Activated CD4-positive, CD25-positive, alpha-beta regulatory T cell treated with anti-CD3 and anti-CD28 coated beads, Interleukin-2, amount 50 U/mL, for 24 hours (primary cell): ENCODE measurements around the gene MCCC2.
"Not testable (repeated sequence)": the region's sequence is repeated elsewhere in the genome, so short reads cannot be mapped to it uniquely, and the experiment has no call there.

Experiments
- ATAC-seq, 2 donors: fragments of 150-1000 bp; cut with Tn5 transposase; one replicate each; pipeline ENCODE4 v1.10.0; 2021; ENCODE audit warnings: mild to moderate bottlenecking in 1 of 2, moderate library complexity in 1 of 2

The MCCC2 gene

DNA sequence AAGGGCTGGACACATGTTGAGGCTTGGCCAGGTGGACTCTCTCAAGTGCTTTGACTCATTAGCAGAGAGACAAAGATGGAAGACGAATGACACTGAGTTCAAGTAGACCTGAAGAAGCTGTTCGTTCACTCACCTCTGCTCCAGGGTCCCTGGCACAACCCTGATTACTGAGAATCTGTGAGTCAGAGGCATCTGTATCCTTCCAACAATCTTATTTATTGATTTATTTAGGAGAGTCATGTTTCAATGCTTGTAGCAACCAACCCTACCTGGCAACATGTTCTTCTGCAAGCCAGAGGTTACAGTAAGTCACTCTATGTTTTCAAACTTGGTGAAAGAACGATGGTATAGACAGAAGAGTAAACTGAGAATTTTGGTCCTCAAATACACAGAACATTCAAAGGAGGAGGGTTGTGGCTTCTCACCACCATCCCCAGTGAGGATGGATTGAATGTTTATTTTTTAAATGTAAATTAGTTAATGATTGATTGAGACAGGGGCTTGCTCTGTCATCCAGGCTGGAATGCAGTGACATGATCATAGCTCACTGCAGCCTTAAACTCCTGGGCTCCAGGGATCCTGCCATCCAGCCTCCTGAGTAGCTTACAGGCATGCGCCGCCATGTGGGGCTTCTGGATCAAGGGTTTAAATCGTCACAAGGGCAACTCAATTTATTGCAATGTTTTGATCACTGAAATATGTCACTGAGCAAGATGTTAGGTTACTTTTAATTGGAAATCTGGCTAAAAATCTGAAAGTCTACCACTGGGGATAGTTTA, 76.2 kb downstream of the MCCC2 start:
- ATAC-seq = no peak

DNA sequence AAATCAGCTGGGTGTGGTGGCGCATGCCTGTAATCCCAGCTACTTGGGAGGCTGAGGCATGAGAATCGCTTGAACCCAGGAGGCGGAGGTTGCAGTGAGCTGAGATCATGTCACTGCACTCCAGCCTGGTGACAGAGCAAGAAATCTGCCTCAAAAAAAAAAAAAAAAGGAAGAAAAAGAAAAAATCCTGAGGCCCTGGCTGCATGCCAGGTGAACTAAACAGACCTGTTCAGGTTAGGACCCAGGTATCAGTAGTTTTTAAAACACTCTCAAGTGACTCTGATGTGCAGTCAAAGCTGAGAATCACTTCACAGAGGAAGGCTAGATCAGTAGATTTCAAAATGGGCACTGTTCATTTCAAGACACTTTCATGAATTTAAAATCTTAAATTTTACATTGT, 77.5 kb downstream of the MCCC2 start:
- not testable (repeated sequence) for ATAC-seq

DNA sequence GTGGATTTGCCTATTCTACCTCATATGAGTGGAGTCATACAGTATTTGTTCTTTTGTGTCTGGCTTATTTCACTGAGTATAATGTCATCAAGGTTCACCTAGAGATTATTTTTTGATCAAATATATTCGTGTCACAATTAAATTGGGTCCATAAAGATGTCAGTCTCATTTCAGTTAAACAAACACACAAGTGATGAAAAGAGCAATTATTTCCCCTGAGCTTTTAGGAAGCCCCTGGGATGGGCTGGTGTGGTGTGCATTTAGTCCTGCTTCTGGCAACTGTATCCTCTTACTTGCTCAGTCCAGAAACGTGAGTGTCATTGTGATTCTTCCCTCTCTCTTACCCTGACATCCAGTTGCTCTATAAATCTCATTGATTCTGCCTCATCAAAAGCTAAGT, 79.2 kb downstream of the MCCC2 start:
- no peak for ATAC-seq

DNA sequence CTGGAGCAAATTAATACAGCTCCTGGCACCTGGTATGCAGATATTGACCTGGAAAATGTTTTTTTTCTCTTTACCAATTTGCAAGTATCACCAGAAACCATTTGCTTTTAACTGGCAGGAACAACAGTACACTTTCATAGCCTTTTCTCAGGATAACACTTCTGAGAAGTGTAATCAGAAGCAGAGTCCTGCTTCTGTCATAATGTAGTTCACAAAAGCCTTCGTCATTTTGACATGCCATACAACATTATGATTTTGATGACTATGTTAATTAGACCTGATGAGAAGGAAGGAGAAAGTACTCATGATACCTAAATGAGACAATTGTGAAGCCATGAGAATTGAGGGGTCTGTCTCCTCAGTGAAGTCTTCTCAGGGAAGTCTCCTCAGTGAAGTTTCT, 90.8 kb downstream of the MCCC2 start:
- ATAC-seq = no peak

DNA sequence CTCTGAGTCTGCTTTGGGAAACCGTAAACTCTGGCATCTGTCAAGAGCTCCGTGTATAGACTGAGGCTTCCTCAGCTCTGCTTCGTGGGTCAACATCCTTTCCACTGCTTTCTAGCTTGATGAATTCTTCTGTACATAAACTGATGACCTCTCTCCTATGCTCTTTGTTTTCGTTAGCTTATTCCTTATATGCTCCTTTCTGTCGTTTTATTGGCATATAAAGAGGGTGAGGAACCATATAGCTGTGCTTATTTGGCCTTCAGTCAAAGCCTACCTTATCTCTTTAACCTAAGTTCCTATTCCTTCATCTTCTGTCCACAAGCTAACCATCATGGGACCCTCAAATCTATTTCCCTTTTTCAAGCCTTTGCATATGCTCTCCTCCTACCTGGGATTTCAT, 92.6 kb downstream of the MCCC2 start:
- no peak for ATAC-seq

DNA sequence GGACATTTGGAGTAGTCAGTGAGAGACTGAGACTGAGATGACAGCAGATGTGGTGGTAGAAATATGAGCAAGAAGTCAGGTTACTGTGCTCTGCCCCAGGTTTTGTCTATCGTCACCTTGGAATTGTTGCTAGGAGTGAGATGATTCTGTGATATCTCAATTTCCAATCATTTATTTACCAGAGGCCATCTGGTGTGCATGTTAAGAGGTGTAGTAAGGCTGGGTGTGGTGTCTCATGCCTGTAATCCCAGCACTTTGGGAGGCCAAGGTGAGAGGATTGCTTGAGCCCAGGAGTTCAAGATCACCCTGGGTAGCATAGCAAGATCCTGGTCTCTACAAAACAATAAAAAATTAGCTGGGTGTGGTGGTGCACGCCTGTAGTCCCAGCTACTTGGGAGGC, 93.4 kb downstream of the MCCC2 start:
- no peak for ATAC-seq

DNA sequence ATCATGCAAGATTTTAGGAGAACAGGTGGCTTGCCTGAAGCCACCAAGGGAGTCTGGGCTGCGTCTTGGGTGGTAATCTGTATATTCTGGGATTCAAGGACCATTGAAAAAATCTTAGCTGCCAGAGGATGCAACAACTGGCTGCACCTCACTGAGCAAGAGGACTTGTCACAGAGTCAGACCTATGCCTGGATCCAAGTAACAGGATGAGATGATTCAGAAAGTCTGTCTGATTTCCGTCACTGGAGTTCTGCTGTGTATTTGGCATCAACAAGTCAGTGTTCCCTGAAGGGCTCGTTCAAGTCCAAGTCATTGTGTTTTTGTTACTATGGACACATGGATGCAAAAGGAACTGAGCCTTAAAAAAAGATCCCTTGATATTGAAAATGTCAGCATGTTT, 94.2 kb downstream of the MCCC2 start:
- no peak for ATAC-seq

DNA sequence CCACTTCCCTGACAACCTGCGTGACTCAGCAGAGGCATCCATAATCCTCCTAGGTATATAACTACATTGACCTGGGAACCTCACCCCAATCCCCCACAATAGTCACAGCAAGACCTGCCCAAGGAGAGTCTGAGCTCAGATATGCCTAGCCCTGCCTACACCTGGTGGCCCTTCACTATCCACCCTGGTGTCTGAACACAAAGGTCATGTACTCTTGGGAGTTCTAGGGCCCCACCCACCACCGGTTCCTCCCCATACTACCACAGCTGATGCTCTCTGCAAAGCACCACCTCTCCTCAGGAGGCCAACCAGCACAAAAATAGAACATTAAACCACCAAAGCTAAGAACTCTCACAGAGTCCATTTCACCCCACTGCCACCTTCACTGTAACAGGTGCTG, 97.2 kb downstream of the MCCC2 start:
- no peak for ATAC-seq

DNA sequence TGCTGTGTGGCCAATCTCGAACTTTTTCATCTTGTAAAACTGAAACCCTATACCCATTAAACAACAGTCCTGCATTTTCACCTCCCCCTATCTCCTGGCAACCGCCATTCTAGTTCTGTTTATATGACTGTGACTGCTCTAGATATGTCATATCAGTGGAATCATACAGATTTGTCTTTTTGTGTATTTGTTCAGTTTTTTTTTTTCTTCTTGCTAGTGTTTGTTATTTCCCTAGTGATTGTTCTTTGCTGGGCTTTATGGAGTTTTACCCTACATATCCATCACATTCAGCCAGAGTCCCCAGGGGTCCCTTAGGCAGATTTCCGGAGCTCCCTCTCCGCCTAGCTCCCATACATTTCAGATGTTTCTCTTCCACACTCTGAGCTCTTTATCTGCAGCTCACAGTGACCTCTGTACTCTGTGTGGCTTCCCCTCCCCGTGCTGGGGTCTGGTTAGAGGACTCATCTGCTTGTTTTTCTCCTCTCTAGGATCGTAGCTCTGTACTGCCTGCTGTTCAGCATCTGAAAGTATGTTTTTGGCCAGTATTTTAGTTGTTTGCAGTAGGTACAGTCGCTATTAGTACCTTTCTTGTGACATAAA, 106.8 kb downstream of the MCCC2 start:
- ATAC-seq = no peak

DNA sequence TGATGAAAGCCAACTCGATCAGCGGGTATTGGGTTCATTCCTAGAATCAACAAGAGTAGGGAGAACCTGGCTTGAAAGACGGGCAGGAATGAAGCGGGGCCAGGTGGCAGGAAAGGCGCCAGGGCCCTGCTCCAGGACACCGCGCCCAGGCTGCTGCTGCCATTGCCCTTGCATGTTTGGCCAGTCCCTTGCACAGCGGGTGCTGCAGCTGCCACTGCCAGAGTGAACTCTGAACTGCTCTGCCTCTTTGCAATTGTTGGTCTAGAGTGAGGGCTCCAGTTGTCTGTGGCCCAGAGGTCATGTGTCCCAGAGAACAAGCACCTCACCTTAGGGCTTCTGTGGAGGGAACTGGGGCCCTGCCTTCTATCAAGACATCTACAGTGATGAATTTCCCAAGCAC, 107.9 kb downstream of the MCCC2 start:
- no peak for ATAC-seq

DNA sequence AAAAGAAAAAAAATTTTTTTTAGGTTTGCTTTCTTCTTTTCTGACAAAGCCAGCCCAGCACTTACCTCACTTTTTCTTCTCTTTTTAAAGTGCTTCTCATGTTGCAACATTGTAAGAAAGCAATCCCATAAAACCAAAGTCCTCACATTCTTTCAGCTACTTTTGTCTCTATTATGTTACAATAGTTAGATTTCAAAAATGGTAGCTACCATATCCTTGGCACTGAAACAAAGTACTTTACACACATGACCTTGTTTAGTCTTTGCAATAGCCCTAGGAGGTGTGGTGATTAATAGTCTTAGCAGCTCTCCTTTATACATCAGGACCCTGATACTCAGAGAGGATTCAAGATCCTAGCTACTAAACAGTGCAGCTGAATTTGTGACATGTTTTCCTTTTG, 108.5 kb downstream of the MCCC2 start:
- ATAC-seq = no peak

DNA sequence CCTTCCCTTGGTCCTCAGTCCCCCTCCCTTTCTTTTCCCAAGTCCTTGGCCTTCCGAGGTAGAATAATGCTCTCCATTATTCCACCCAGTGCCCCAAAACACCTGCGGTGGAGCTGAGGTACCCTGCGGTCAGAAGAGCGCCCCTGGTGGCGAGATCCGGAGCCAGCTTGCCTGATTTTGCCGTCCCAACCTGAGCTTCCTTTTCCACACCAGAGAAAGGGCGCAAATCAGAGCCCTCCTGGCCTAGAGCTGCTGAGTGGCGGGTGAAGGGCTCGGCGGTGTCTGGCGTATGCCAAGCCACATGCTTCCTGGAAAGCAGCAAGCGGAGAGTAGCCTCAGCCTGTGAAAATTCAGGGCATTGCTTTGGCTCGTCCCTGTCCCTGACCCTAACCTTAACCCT, 110.8 kb downstream of the MCCC2 start:
- ATAC-seq = no peak

DNA sequence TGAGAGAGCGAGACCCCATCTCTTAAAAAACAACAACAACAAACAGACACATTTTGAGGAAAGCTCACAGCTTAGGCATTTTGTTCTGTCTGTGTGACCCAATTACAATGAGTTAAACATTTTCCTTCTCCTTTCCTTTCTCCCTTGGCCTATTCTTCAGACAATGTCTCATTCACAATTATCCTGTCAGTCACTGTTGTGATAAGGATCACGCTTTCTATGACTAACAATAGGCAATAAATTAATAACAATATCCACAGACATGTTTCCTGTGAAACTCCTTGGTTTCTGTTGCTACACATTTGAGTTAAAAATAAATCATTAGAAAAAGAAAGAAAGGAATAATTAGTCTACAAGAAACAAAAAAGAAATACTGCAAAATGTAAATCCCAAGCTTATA, 112.1 kb downstream of the MCCC2 start:
- ATAC-seq = no peak

DNA sequence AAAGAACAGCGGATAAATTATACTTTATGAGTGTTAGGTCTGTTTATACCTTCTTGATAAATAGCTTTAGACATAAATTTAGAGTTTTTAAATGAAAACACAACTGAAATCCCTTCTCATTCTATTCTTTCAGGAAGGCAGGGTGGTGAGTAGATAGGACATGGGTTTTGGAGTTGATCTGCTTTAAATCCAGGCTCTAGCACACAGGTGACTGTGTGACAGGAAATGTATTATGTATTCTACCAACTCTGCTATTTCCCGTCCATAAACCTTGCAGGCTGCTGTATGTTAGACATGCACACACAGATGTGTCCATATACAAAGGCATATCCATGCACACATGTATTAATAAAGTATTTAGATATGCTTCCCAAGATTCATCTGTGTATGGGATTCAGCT, 112.6 kb downstream of the MCCC2 start:
- ATAC-seq = no peak

DNA sequence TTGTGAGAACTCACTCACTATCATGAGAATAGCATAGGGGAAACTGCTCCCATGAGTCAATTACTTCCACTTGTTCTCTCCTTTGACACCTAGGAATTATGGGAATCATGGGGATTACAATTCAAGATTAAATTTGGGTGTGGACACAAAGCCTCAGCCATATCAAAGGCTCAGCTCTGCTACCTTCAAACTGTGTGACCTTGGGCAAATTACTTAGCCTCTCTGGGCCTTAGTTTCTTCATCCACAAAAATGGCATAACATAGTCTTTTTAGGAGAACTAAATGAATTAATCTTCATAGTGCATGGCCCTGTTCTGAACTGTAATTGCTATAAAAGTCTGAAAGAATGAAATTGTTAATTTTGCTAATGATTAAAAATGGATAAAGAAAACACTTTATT, 113.7 kb downstream of the MCCC2 start:
- ATAC-seq = no peak

DNA sequence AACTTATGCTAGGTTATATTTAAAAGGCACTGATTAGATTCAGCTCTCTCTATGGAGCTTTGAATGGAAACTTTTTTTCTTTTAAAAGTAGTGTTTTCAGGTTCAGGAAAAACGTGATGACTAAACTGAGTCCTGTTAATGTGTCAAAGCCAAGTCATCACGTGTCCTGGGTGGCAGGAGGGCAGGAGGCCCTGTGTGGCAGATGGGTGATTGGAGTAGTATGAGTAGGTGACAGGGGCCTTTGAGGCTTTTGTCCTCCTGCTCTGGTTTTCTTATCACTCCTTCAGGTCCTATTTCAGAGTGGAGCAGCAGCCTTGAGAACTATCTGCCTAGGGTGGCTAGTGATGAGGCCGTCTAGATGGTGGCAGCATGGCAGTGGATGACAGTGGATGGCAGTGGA, 114.3 kb downstream of the MCCC2 start:
- ATAC-seq = no peak

DNA sequence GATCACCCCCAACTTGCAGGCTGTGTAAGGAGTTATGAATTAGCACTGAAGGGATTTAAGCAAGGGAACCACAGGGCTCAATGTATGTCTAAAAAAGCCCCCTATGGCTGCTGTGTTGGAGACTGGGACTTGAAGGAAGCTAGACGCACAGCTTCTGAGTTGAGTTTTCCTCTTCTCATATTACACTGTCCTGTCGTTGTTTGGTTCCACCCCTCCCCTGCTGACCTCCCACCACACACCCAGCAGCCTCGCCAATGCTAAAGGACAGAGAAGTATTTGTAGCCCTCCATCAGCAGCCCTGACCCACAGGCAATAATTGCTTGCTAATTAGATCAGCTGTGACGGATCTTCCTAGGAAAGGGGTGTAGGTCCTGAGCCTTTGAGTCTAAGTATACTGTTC, 116.8 kb downstream of the MCCC2 start:
- no peak for ATAC-seq

DNA sequence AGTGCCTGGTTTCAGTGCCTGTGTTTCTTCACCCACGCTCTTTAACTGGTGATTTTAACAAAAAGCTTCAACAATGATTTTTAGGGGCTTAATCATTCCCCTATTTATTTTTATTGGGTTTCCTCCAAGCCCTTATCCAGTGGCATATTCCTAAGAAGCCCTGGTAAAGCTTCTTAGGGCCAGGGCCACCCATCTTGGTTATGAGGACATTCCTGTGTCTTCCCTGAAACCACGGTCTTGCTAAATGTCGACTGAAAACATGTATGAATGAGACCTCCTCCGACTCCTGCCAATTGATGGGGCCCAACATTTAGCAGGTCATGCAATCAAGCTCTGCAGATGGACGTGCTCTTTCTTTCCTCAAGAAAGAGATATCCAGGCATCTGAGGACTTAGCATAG, 118.3 kb downstream of the MCCC2 start:
- no peak for ATAC-seq

DNA sequence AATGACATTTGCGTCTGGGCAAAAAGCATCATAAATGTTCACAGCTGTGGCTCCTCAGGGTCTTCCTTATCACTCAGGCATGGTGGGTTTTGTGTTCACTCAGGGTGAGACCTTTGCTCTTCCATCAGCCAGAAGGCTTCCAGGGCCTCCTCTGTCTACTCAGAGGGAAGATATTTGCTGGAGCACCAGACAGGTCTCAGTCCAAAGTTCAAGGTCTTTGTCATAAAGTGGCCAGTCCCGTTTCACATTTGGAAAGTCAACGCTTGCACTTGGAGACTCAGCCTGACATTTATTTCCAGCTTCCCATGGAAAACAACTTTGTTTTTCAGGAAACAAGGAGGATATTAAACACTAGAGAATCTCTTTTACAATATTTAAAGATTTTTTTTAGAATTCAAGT, 119.8 kb downstream of the MCCC2 start:
- ATAC-seq = no peak
